Smooth muscle cell (in vitro differentiated cells): ENCODE measurements around the gene COX15. TPM values are rescaled to one million over a fixed set of nuclear protein-coding genes. Genes with fewer than 3 reads are reported as not detected.

Experiments
- DNase-seq: peaks from one replicate; lab custom pipeline; 2025; ENCODE audit not compliant: unreplicated experiment; lab: John Stamatoyannopoulos, UW
- H2AFZ ChIP-seq: fragments of 200-600 bp; sonication (generic); 2 replicates; pipeline ENCODE4 v1.6.0; 2016; ENCODE audit warnings: antibody characterized with exemption, low read depth, mild to moderate bottlenecking
- H3F3A ChIP-seq: fragments of 200-600 bp; sonication (generic); 2 replicates; pipeline ENCODE4 v1.6.0; 2017; ENCODE audit warnings: antibody characterized with exemption, low read depth
- H3K27ac ChIP-seq: fragments of 200-600 bp; sonication (generic); 2 replicates; pipeline ENCODE4 v1.5.1; 2016; ENCODE audit warnings: low read depth, mild to moderate bottlenecking
- H3K27me3 ChIP-seq: fragments of 200-600 bp; sonication (generic); 2 replicates; pipeline ENCODE4 v1.6.1; 2016; ENCODE audit warnings: low read depth, mild to moderate bottlenecking
- H3K36me3 ChIP-seq: fragments of 200-600 bp; sonication (generic); 2 replicates; pipeline ENCODE4 v1.5.1; 2016; ENCODE audit warnings: low read depth
- H3K4me1 ChIP-seq: fragments of 200-600 bp; sonication (generic); 2 replicates; pipeline ENCODE4 v1.5.1; 2016; ENCODE audit warnings: low read depth
- H3K4me2 ChIP-seq: fragments of 200-600 bp; sonication (generic); 2 replicates; pipeline ENCODE4 v1.6.0; 2016; ENCODE audit warnings: mild to moderate bottlenecking
- H3K4me3 ChIP-seq: fragments of 200-600 bp; sonication (generic); 2 replicates; pipeline ENCODE4 v1.5.1; 2016; ENCODE audit warnings: mild to moderate bottlenecking
- H3K79me2 ChIP-seq: fragments of 200-600 bp; sonication (generic); 2 replicates; pipeline ENCODE4 v1.6.0; 2016; ENCODE audit warnings: low read depth, mild to moderate bottlenecking
- H3K9ac ChIP-seq: fragments of 200-600 bp; sonication (generic); 2 replicates; pipeline ENCODE4 v1.6.0; 2016; ENCODE audit warnings: low read depth
- H3K9me3 ChIP-seq: fragments of 200-600 bp; sonication (generic); replicated peaks from 2 replicates; pipeline ENCODE4 v1.5.1; 2016; ENCODE audit warnings: low read depth
- H4K20me1 ChIP-seq: fragments of 200-600 bp; sonication (generic); 2 replicates; pipeline ENCODE4 v1.6.0; 2016; ENCODE audit warnings: low read depth
- CTCF ChIP-seq: fragments of 200-600 bp; sonication (generic); IDR thresholded peaks from 2 replicates; pipeline ENCODE4 v1.5.1; 2017; ENCODE audit warnings: borderline replicate concordance, mild to moderate bottlenecking, antibody characterized with exemption; ENCODE audit not compliant: insufficient read depth, poor library complexity, severe bottlenecking
- WGBS: methylation state at CpG from one replicate; pipeline ENCODE4 v1.1.7; 2016; ENCODE audit warnings: low lambda C conversion rate; 5-methylcytosine and 5-hydroxymethylcytosine counted together
- polyA plus RNA-seq: library from polyadenylated mRNA; unstranded; fragments of >200 nt; fragmentation: Nextera tagmentation; extraction: Ambion mirVana; gene quantifications from 2 replicates; pipeline ENCODE4 v1.2.1, GENCODE V29; 2016
- total RNA-seq: library from RNA; depleted of rRNA; stranded (reverse); fragments of >200 nt; gene quantifications from 2 replicates; pipeline ENCODE4 v1.2.3, GENCODE V29; 2014

COX15 gene
- total and polyA plus RNA-seq, 2 experiments from 2014 or later: 16.9 to 21.3 TPM

- Histone ChIP-seq H3K27me3 (no peaks in the 10 kb centered on the region), H3K27ac (no peak overlapping the region), H3K4me2 (no peak overlapping the region), H4K20me1 (peaks cover 33% of the 10 kb centered on the region), H3K9me3 (no peaks in the 10 kb centered on the region), H3K4me1 (no peaks in the 10 kb centered on the region), H3K9ac (no peak overlapping the region), H3F3A (no peaks in the 10 kb centered on the region), H3K4me3 (no peak overlapping the region), H3K36me3 (peaks cover 50% of the 10 kb centered on the region), H2AFZ (no peak overlapping the region), H3K79me2 (no peaks in the 10 kb centered on the region)
- 83% methylated on average over 1 of the region's 1 CpG for WGBS
- peak; percentile 13 for TF ChIP-seq CTCF
- DNase-seq: no peak
These were observed 49.2 kb downstream of the COX15 start for GRCh38 chr10:99682752-99683151.

Other genes starting within 250 kb of the COX15 start
- not detected in 2 replicates for gene NKX2-3, start 199.2 kb downstream of the COX15 start, total RNA-seq
- not detected in 2 replicates for gene NKX2-3, start 199.2 kb downstream of the COX15 start, polyA plus RNA-seq
- gene SLC25A28, start 111.7 kb downstream of the COX15 start, total RNA-seq: 41.1 and 43.3 TPM in 2 replicates
- gene SLC25A28, start 111.7 kb downstream of the COX15 start, polyA plus RNA-seq: 35.0 and 47.1 TPM in 2 replicates
- 39.9 and 41.1 TPM in 2 replicates for gene ENTPD7, start 72.6 kb downstream of the COX15 start, total RNA-seq
- gene ENTPD7, start 72.6 kb downstream of the COX15 start, polyA plus RNA-seq: 7.5 and 7.9 TPM in 2 replicates
- gene CUTC, start 107 bp upstream of the COX15 start, total RNA-seq: 15.2 and 16.0 TPM in 2 replicates
- gene CUTC, start 107 bp upstream of the COX15 start, polyA plus RNA-seq: 20.1 and 24.2 TPM in 2 replicates
- 0.36 and 0.72 TPM in 2 replicates for gene ABCC2, start 50.5 kb upstream of the COX15 start, total RNA-seq
- gene ABCC2, start 50.5 kb upstream of the COX15 start, polyA plus RNA-seq: 1.9 and 3.0 TPM in 2 replicates